Activated T-helper 1 cell treated with anti-CD3 and anti-CD28 coated beads, Interleukin-12 subunit alpha, Interleukin-12 subunit beta, Interleukin-2, Interleukin-4 antibody, amounts not matched to agents 30 ng/mL and 10 ng/mL and 1 ng/mL, durations not matched to agents 14 hours and 24 hours and 36 hours (primary cell): Measurements from ENCODE around the gene HIPK2. TPM values are rescaled to one million over a fixed set of nuclear protein-coding genes. Genes with fewer than 3 reads are reported as not detected.

Experiments
- DNase-seq: peaks from one replicate; pipeline ENCODE4 v3.0.0; 2021; ENCODE audit warnings: low spot score
- H3K27ac Mint-ChIP-seq: one replicate; pipeline ENCODE4 v1.8.0; 2021; ENCODE audit warnings: mild to moderate bottlenecking, mixed read lengths
- H3K27me3 Mint-ChIP-seq: one replicate; pipeline ENCODE4 v1.8.0; 2022; ENCODE audit warnings: mild to moderate bottlenecking, moderate library complexity, mixed read lengths; ENCODE audit not compliant: insufficient read depth
- H3K36me3 Mint-ChIP-seq: one replicate; pipeline ENCODE4 v1.8.0; 2021; ENCODE audit warnings: low read depth, mixed read lengths
- H3K4me1 Mint-ChIP-seq: one replicate; pipeline ENCODE4 v1.8.0; 2021; ENCODE audit warnings: low read depth, mixed read lengths
- H3K4me3 Mint-ChIP-seq: one replicate; pipeline ENCODE4 v1.8.0; 2021; ENCODE audit warnings: mild to moderate bottlenecking, moderate library complexity, mixed read lengths
- H3K9me3 Mint-ChIP-seq: one replicate; pipeline ENCODE4 v1.8.0; 2021; ENCODE audit warnings: mixed read lengths
- intact Hi-C: fragments of 100-400 bp; cut with micrococcal nuclease; formaldehyde crosslinking; loops from one replicate; pipeline ENCODE4 v1.15.1; 2024
- total RNA-seq: library from RNA; stranded (reverse); gene quantifications from 2 replicates; pipeline ENCODE4 v1.2.3, GENCODE V29; 2022

The HIPK2 gene
- total RNA-seq, 1 donor from 2014 or later = 28.3 TPM

DNA sequence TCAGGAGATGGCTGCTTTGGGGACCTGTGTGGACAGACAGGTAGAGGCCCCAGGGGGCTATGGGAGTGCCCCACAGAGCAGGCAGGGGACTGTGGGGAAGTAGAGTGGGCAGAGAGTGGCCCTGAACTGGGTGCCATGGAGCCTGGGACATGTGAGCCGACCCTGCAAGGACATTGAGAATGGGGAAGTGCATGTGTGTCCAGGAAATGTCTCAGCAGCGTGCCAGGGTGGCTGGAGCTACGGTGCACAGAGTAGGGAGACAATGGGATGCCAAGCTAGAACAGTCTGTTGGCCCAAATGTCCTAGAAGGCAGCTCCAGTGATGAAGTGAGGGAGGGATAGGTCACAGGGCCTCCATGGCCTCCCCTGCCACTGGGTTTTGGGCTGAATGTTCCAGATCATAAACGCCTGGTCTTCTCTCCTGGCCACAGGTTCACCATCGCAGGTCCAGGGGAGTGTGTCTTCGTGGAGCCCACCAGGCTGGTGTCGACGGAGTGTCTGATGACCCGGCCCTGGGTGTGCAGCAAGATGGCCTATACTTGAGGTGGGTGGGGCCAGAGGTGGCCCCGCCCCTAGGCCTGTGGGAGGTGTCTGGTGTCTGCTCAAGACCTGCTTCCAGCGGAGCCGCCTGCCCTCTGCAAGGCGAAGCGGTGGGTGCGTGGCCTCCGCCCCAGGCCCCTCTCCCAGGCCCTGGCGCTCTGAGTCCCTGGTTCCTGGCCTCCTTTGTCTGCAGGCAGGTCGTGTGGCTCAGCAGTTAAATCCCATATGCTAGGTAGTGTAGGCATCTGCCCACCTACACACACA lies 233.8 kb downstream of the HIPK2 start:
- no peak overlapping the region for H3K27ac Mint-ChIP-seq
- no peak for DNase-seq
- intact Hi-C loops = no loop called here
- H3K36me3 Mint-ChIP-seq = no peaks in the 10 kb centered on the region
- peaks cover 3% of the 10 kb centered on the region for H3K27me3 Mint-ChIP-seq
- H3K4me1 Mint-ChIP-seq = no peaks in the 10 kb centered on the region
- H3K4me3 Mint-ChIP-seq = no peak overlapping the region
- no peaks in the 10 kb centered on the region for H3K9me3 Mint-ChIP-seq

DNA sequence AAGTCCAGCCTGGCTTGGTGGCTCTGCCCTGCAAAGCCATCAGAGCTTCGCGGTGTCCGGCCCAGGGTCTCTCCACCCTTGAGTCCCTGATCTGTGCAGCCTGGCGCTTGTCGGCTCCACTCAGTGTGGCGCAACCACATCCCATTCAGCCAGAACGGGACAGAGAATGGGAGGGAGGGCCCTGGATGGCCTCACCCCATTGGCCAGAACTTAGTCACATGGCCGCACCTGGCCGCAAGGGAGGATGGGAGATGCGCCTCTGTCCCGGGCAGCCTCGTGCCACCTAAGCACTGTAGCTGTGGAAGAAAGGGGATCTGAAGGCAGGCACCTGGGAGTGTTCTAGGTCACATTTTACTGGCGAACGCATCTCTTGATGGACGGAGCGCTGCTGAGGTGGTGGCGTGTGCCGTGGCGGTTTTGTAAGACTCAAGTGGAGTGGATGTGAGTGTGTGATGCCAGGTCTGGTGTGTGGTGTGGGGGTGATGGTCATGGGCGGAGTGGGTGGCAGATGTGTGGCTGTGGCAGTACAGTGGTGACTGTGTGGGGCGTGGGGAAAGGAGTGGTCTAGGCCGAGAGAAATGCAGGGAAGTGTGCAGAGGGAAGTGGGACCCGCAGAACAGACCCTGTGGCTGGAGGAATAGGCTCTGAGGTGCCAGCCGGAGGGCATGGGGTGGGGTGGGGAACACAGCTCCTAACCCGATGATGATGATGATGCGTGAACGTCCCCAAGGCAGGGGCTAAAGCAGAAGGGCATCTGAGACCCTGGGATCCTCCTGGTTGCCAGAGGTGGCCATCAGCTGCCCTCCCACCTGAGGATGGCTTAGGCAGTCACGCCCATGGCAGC lies 235.3 kb downstream of the HIPK2 start:
- no peaks in the 10 kb centered on the region for H3K9me3 Mint-ChIP-seq

DNA sequence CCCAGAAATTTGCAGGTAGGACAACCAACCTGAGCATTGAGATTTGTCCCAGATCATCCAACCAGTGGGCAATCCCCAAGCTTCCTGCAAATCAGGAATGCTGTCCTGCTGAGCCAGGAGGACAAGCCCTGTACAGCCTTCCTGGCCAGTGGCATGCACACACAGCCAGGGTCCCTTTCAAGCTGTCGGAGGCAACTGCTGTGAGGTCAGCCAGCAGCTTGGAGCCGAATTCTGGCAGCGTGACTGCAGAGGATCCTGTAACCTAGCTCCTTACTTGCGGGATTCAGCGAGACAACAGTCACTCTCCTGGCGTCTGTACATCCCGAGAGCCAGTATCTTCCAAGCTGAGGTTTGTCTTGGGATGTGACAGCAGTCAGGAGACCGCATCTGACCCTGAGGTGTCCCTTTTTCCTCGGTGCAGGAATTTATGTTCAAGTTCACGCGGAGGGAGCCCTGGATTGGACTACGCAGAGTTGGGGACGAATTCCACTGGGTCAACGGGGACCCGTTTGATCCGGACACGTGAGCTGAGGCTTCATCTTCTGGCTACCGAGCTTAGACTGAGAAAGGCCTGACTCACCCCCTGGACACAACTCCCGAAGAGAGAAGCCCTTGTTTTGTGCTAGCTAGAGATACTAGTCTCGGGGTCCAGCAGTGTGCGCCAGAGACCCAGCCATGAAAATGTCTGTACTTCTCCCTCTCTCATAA lies 236.0 kb downstream of the HIPK2 start:
- Mint-ChIP-seq H3K4me1 (no peaks in the 10 kb centered on the region), H3K36me3 (no peaks in the 10 kb centered on the region), H3K27ac (no peak overlapping the region), H3K9me3 (no peaks in the 10 kb centered on the region), H3K27me3 (peaks cover 9% of the 10 kb centered on the region), H3K4me3 (no peak overlapping the region)
- intact Hi-C loops = no loop called here
- no peak for DNase-seq

More for the DNA sequence above, 235.3 kb downstream of the HIPK2 start:
- intact Hi-C loops = no loop called here
- no peak overlapping the region for H3K27ac Mint-ChIP-seq
- no peak overlapping the region for H3K4me3 Mint-ChIP-seq
- no peaks in the 10 kb centered on the region for H3K4me1 Mint-ChIP-seq
- no peaks in the 10 kb centered on the region for H3K36me3 Mint-ChIP-seq
- H3K27me3 Mint-ChIP-seq = peaks cover 3% of the 10 kb centered on the region
- DNase-seq = no peak

DNA sequence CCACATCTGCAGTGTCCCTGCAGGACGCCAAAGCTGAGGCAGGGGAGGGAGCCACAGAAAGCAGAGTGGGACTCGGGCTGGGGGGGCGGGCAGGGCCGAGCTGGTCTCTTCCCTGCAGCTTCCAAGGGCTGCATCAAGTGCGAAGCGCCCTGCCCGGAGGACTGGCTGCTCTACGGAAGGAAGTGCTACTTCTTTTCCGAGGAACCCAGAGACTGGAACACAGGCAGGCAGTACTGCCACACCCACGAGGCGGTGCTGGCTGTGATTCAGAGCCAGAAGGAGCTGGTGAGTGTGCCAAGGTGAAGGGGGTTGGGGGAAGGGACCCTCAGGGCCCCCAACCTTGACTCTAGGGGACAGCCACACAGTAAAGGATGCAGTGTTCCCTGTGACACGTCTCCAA lies 237.6 kb downstream of the HIPK2 start:
- H3K36me3 Mint-ChIP-seq = no peaks in the 10 kb centered on the region

DNA sequence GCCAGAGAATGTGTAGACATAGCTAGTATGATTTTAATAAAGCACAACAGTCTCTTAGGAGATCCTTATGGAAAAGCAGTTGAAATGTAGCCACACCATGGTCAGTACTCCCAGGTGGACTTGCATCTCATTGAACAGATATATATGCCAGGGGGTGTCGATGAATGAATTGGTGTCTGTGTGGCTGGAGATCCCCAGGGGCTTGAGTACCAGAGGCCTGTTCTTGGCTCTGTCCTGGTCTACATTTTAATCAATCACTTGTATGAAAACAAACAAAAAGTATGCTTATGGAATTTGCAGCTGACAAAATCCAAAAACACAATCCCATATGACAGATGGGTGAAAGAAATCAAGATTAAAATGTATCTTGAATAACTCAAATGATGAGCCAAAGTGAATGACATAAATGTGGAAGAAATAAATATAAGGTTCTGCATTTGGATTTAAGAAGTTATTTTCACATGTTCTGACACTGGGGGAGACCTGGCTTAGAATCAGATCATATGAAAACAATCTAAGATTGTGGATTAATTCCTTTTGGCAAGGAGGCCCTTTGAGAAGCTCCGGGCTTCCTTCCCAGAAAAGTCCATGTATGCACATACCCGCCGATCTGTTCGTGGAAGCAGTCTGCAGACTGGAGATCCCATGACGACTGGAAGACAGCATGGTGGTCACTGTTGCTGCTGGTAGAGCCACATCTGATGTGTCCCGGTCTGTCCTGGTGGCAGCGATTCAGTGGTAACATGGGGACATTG lies 238.7 kb downstream of the HIPK2 start:
- H3K36me3 Mint-ChIP-seq = no peaks in the 10 kb centered on the region
- peaks cover 10% of the 10 kb centered on the region for H3K27me3 Mint-ChIP-seq
- no peak overlapping the region for H3K4me3 Mint-ChIP-seq
- intact Hi-C loops = no loop called here
- DNase-seq = no peak
- no peak overlapping the region for H3K27ac Mint-ChIP-seq
- no peaks in the 10 kb centered on the region for H3K4me1 Mint-ChIP-seq
- no peaks in the 10 kb centered on the region for H3K9me3 Mint-ChIP-seq

More for the DNA sequence above, 237.6 kb downstream of the HIPK2 start:
- DNase-seq = no peak
- peaks cover 9% of the 10 kb centered on the region for H3K27me3 Mint-ChIP-seq
- no peaks in the 10 kb centered on the region for H3K4me1 Mint-ChIP-seq
- H3K4me3 Mint-ChIP-seq = no peak overlapping the region
- no peak overlapping the region for H3K27ac Mint-ChIP-seq
- no peaks in the 10 kb centered on the region for H3K9me3 Mint-ChIP-seq
- intact Hi-C loops = no loop called here

DNA sequence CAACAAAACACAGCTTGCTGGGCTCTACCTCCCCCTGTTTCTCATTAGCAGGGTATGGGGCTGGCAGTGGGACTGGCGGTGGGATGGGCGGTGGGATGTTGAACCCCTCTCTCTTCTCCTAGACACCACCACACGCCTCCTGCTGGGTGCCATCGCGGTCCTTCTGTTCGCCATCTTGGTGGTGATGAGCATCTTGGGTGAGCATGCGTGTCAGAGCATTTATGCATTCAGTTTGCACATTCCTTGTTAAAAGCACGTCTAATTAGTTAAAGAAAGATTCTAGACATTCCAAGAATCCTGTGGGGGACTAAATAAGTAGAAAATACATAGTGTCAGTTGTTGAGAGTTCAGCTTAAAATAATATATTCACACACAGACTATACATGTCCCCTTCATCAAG lies 241.6 kb downstream of the HIPK2 start:
- Mint-ChIP-seq H3K27ac (no peak overlapping the region), H3K36me3 (no peaks in the 10 kb centered on the region), H3K9me3 (no peaks in the 10 kb centered on the region), H3K4me3 (no peak overlapping the region), H3K27me3 (peaks cover 19% of the 10 kb centered on the region), H3K4me1 (no peaks in the 10 kb centered on the region)
- no peak for DNase-seq
- intact Hi-C loops = no loop called here

DNA sequence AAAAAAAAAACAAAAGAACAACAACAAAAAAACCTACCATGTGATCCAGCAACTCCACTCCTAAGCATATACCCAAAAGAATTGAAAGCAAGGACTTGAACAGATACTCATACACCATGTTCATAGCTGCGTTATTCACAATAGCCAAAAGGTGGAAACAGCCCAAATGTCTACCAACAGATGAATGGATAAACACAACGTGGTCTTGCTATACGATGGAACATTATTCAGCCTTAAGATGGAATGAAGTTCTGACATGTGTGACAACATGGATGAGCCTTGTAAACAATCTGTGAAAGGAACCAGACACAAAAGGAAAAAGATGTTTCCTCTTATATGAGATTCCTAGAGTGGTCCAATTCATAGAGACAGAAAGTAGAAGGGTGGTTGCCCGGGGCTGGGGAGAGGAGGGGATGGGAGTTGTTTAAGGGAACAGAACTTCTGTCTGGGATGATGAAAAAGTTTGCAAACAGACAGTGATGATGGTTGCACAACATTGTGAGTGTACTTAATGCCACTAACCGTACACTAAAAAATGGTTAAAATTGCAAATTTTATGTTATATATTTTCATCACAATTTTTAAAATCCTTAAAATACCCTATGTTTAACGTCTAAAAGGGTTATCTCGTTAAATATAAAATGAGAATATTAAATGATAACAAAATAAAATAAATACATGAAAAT lies 242.7 kb downstream of the HIPK2 start:
- no peaks in the 10 kb centered on the region for H3K4me1 Mint-ChIP-seq
- no peak overlapping the region for H3K27ac Mint-ChIP-seq
- H3K4me3 Mint-ChIP-seq = no peak overlapping the region
- intact Hi-C loops = no loop called here
- H3K27me3 Mint-ChIP-seq = peaks cover 20% of the 10 kb centered on the region
- no peaks in the 10 kb centered on the region for H3K9me3 Mint-ChIP-seq
- H3K36me3 Mint-ChIP-seq = no peaks in the 10 kb centered on the region
- DNase-seq = no peak

DNA sequence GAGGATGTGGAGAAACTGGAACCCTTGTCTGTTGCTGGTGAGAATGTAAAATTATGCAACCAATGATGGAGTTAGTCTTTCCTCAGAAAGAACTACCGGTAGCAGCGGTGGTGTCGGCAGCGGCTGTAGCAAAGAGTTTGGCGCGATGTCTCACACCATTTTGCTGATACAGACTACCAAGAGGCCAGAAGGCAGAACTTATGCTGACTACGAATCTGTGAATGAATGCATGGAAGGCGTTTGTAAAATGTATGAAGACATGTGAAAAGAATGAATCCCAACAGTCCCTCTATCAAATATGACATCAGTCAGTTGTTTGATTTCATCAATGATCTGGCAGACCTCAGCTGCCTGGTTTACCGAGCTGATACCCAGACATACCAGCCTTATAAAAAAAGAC lies 243.7 kb downstream of the HIPK2 start:
- no peak for DNase-seq
- no peak overlapping the region for H3K4me3 Mint-ChIP-seq
- intact Hi-C loops = no loop called here
- H3K36me3 Mint-ChIP-seq = no peaks in the 10 kb centered on the region
- no peaks in the 10 kb centered on the region for H3K4me1 Mint-ChIP-seq
- no peak overlapping the region for H3K27ac Mint-ChIP-seq
- peaks cover 22% of the 10 kb centered on the region for H3K27me3 Mint-ChIP-seq
- H3K9me3 Mint-ChIP-seq = no peaks in the 10 kb centered on the region

DNA sequence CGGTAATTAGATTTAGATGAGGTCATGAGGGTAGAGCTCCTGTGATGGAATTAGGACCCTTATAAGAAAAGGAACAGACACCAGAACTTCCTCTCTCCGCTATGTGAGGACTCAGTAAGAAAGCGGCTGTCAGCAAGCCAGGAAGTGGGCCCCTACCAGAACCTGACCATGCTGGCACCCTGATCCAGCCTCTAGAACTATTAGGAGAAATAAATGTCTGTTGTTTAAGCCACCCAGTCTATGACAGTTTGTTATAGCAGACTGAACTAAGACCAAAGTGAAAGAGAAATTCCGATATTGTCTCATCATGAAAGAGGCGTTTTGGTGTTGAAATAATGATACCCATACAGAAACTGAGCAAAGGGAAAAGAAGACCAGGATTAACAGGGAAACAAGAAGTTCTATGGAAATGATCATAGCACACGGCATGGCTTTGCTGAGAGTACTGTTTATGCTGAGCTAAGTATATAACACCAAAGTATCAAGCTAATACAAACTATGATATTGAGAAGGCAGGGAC lies 245.1 kb downstream of the HIPK2 start:
- no peak overlapping the region for H3K27ac Mint-ChIP-seq
- H3K9me3 Mint-ChIP-seq = no peaks in the 10 kb centered on the region
- intact Hi-C loops = no loop called here
- H3K4me1 Mint-ChIP-seq = no peaks in the 10 kb centered on the region
- H3K27me3 Mint-ChIP-seq = peaks cover 22% of the 10 kb centered on the region
- H3K36me3 Mint-ChIP-seq = no peaks in the 10 kb centered on the region
- no peak for DNase-seq
- no peak overlapping the region for H3K4me3 Mint-ChIP-seq

DNA sequence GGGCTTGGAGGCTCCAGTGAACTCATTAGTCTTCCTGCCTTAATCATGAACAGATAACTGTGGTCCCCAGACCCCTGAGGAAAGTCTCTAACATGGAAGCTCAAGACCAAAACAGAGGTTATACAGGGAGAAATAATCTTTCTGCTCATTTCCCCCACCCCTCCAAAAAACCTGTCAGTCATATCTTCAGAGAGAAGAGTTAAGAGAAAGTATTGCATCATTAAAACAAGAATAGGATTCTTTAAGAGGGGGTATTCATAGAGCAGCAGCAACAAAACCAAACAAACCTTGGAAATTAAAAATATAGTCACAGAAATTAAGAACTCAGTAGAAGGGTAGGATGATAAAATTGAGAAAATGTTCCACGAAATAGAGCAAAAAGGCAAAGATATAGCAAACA lies 246.7 kb downstream of the HIPK2 start:
- H3K9me3 Mint-ChIP-seq = no peaks in the 10 kb centered on the region
- H3K27me3 Mint-ChIP-seq = peaks cover 22% of the 10 kb centered on the region
- no peak overlapping the region for H3K4me3 Mint-ChIP-seq
- H3K36me3 Mint-ChIP-seq = no peaks in the 10 kb centered on the region
- intact Hi-C loops = no loop called here
- no peak overlapping the region for H3K27ac Mint-ChIP-seq
- DNase-seq = no peak
- H3K4me1 Mint-ChIP-seq = no peaks in the 10 kb centered on the region

DNA sequence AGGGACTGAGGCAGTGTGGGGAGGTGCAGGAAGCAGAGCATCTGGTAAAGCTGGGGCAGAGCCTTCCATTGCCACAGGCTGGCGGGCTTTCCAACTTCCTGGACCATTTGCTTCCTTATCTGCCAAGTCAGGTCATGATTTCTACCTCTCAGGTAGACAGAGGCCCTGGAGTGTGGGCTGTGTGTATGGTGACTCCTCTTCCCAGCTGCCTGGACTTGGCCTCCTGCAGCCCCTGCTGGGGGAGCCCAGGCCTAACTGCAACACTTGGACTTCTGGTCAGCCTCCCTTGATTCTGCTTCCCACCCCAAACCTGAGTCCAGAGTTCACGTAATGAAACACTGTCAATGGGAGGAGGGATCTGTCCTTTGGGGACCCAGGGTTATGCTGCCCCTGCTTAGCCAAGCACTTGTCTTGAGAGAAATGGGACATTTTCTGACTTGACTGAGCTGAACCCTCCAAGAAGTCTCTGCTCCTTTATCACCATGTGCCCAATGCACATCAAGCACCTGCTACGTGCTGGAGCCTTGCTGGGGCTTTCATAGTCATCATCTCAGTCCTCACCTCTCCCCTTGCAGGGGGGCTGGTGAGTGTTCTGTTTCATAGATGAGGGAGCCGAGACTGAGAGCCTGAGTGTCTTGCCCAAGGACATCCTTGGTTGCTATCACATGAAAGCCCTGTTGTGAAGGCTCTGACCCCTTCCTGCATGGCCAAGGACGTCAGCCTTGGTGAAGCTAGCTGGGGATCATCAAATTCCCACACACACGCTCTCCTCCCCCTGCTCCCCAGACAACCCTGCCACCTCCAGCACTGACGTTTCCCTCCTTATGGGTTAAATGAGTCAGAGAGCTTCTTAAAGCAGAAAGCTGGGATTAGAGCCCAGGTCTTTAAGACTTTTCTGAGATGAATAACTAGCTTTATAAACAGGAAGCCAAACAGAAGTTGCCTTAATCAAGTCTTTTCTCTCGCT lies 250.9 kb downstream of the HIPK2 start:
- no peak overlapping the region for H3K4me3 Mint-ChIP-seq
- no peaks in the 10 kb centered on the region for H3K36me3 Mint-ChIP-seq
- no peaks in the 10 kb centered on the region for H3K9me3 Mint-ChIP-seq
- no peaks in the 10 kb centered on the region for H3K4me1 Mint-ChIP-seq
- intact Hi-C loops = no loop called here
- H3K27me3 Mint-ChIP-seq = peaks cover 40% of the 10 kb centered on the region
- no peak for DNase-seq
- no peak overlapping the region for H3K27ac Mint-ChIP-seq
